ENCODE data around the gene BCL2L12.
A peak's percentile ranks its signal among the peaks of the same experiment; 100 is the strongest.

BCL2L12 gene

DNA sequence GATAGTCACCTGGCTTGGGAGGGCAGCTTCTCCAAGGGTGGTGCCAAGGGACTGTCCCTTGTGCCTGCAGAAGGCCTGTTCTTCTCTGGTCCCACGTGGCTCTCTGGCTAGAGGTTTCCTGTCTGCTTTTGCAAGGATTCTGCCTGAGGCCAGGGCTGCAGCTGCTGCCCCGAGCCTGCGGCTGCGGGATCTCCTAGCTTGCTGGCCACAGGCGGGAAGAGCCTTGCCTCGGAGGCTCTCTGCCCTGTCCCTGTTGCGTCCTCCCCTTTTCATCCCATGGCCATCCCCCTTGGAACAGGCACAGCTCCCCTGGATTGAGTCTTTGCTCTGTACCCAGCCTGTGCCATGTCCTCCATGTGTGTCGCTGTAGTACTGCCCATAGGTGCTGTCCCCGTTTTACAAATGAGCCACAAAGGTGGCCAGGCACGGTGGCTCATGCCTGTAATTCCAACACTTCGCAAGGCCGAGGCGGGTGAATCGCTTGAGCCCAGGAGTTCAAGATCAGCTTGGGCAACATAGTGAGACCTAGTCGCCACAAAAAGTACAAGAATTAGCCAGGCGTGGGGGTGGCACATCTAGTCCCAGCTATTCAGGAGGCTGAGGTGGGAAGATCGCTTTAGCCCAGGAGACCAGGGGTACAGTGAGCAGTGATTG lies 9.2 kb upstream of the BCL2L12 start:
- peaks cover 87% of the 10 kb centered on the region for H3K36me3 ChIP-seq (ENCODE audit: control insufficient read depth, insufficient read depth, low read length)
- WGBS, 2 experiments (ENCODE audit: insufficient coverage in 2 of 2), result 84 to 87% methylated on average over 17 of the region's 17 CpGs
- no peak overlapping the region for H3K4me3 ChIP-seq (ENCODE audit: extremely low read depth, insufficient read depth, low read length, poor library complexity, severe bottlenecking)
- H3K4me1 ChIP-seq (ENCODE audit: control insufficient read depth, insufficient read depth, low read length, poor library complexity, severe bottlenecking), result no peaks in the 10 kb centered on the region
- no peak overlapping the region for H3K27ac ChIP-seq (ENCODE audit: low read depth, low read length, severe bottlenecking)
- peaks cover 7% of the 10 kb centered on the region for H3K9me3 ChIP-seq (ENCODE audit: control insufficient read depth, low read length)

DNA sequence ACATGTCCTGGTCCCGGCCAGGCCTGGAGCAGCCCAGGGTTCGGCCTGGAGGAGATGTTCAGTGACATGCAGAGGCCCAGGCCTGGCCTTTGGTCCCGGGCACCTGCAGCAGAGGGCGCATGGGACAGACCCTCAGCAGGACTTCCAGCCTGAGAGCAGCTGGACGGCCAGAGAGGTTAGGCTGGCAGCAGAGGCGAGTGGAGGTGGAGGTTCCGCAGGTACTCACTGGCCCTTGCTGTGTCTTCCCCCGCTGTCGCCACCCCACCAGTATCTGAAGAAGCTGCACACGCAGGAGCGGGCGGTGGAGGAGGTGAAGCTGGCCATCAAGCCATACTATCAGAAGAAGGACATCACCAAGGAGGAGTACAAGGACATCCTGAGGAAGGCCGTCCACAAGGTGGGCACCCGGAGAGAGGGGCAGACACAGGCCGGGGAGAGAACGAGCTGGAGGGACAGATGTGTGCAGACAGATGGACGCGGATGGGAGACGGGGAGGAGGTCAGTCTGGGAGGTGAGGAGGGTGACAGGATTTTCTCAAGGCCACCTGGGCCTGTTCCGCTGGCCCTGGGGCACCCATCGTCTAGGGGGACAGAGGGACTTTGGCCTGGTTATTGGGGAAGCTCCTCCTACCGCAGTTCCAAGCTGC lies 8.1 kb upstream of the BCL2L12 start:
- H3K36me3 ChIP-seq (ENCODE audit: control insufficient read depth, insufficient read depth, low read length), result peaks cover 93% of the 10 kb centered on the region
- no peak overlapping the region for H3K27ac ChIP-seq (ENCODE audit: low read depth, low read length, severe bottlenecking)
- no peak overlapping the region for H3K4me3 ChIP-seq (ENCODE audit: extremely low read depth, insufficient read depth, low read length, poor library complexity, severe bottlenecking)
- H3K9me3 ChIP-seq (ENCODE audit: control insufficient read depth, low read length), result peaks cover 7% of the 10 kb centered on the region
- no peaks in the 10 kb centered on the region for H3K4me1 ChIP-seq (ENCODE audit: control insufficient read depth, insufficient read depth, low read length, poor library complexity, severe bottlenecking)
- 94 to 95% methylated on average over 15 to 19 of the region's 22 CpGs for WGBS, 2 experiments (ENCODE audit: insufficient coverage in 2 of 2)

DNA sequence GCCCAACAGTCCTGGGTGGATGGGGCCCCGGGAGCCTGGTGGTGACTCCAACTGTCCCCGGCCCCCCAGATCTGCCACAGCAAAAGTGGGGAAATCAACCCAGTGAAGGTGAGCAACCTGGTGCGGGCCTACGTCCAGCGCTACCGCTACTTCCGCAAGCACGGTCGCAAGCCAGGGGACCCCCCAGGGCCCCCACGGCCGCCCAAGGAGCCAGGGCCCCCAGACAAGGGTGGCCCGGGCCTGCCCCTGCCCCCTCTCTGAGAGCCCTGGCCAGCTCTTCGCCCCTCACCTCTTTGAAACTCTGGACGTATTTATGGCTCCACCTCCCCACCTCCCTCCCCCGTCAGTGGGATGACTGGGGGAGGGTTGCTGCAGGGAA lies 7.6 kb upstream of the BCL2L12 start:
- WGBS, 2 experiments (ENCODE audit: insufficient coverage in 2 of 2), result 97 to 98% methylated on average over 10 to 12 of the region's 15 CpGs
- Histone ChIP-seq H3K36me3 (ENCODE audit: control insufficient read depth, insufficient read depth, low read length) (peaks cover 94% of the 10 kb centered on the region), H3K4me3 (ENCODE audit: extremely low read depth, insufficient read depth, low read length, poor library complexity, severe bottlenecking) (no peak overlapping the region), H3K4me1 (ENCODE audit: control insufficient read depth, insufficient read depth, low read length, poor library complexity, severe bottlenecking) (no peaks in the 10 kb centered on the region), H3K27ac (ENCODE audit: low read depth, low read length, severe bottlenecking) (no peak overlapping the region), H3K9me3 (ENCODE audit: control insufficient read depth, low read length) (peaks cover 7% of the 10 kb centered on the region)

DNA sequence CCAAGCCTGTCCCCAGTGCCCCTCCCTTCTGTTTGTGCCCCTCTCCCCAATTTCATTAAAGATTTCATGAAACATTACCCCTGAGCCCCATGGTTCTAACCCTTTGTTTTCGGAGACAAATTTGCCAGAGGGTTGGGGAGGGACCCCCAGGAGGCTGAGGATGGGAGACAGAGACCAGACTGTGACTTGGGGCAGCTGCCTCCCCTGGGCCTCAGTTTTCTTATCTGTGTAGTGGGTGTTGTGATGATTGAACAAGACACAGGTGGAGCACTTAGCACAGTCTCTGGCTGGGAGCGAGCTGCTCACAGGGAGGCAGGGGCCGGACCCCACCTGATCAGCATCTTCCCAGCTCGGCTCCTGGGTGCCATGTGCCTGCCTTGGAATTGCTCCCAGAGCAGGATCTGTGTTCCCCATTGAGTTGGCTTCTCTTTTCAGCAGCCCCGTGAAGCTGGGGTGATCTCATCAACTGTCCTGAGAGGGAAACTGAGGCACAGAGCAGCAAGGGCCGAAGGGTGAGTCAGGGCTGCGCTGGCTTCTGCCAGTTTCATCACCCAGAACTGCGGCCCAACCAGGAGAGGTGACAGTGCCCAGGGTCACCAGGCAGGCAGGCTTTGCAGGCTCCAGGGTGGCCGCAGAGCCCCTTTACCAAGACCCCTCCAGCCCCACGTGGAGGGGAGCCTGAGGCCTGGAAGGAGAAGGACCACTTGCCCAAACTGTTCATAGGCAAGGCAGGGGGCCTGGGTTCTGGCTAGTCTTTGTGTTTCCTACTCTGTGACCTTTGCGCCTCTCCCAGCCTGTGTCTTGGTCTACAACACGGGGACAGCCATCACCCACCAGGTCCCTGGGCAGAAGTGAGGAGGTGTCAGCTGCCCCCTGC lies 6.9 kb upstream of the BCL2L12 start:
- Histone ChIP-seq H3K9me3 (ENCODE audit: control insufficient read depth, low read length) (peaks cover 7% of the 10 kb centered on the region), H3K27ac (ENCODE audit: low read depth, low read length, severe bottlenecking) (no peak overlapping the region), H3K36me3 (ENCODE audit: control insufficient read depth, insufficient read depth, low read length) (peaks cover 88% of the 10 kb centered on the region), H3K4me3 (ENCODE audit: extremely low read depth, insufficient read depth, low read length, poor library complexity, severe bottlenecking) (no peak overlapping the region), H3K4me1 (ENCODE audit: control insufficient read depth, insufficient read depth, low read length, poor library complexity, severe bottlenecking) (peaks cover under 1% of the 10 kb centered on the region)
- 96 to 97% methylated on average over 10 to 12 of the region's 12 CpGs for WGBS, 2 experiments (ENCODE audit: insufficient coverage in 2 of 2)

DNA sequence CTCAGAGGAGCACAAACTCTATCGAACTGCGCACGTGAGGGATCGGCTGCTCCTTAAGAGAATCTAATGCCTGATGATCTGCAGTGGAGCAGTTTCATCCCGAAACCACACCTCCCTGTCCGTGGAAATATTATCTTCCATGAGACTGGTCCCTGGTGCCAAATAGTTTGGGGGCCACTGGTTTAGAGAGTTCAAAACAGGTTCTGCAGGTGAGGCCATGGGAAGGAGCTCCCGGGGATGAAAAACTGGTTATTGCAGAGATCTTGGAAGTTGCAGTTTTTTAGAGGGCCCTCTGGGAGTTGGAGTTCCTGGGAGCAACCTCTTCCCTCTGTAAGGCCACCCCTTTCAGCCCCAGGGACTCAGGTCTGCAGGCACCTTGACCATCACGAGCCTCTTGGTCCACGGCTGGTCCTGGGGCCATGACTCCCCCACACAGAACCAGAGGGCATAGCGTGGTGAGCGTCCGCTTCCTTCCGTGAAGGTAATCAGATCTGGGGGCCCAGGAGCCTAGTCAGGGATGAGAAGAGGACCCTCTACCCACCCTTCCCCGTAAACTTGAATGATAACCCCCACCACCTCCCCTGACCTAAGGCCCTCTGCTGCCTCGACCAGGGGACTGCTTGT lies 5.3 kb upstream of the BCL2L12 start:
- no peak overlapping the region for H3K27ac ChIP-seq (ENCODE audit: low read depth, low read length, severe bottlenecking)
- H3K4me3 ChIP-seq (ENCODE audit: extremely low read depth, insufficient read depth, low read length, poor library complexity, severe bottlenecking), result no peak overlapping the region
- peaks cover 7% of the 10 kb centered on the region for H3K9me3 ChIP-seq (ENCODE audit: control insufficient read depth, low read length)
- peaks cover 72% of the 10 kb centered on the region for H3K36me3 ChIP-seq (ENCODE audit: control insufficient read depth, insufficient read depth, low read length)
- WGBS, 2 experiments (ENCODE audit: insufficient coverage in 2 of 2), result 98 to 99% methylated on average over 10 of the region's 15 CpGs
- H3K4me1 ChIP-seq (ENCODE audit: control insufficient read depth, insufficient read depth, low read length, poor library complexity, severe bottlenecking), result peaks cover 5% of the 10 kb centered on the region

DNA sequence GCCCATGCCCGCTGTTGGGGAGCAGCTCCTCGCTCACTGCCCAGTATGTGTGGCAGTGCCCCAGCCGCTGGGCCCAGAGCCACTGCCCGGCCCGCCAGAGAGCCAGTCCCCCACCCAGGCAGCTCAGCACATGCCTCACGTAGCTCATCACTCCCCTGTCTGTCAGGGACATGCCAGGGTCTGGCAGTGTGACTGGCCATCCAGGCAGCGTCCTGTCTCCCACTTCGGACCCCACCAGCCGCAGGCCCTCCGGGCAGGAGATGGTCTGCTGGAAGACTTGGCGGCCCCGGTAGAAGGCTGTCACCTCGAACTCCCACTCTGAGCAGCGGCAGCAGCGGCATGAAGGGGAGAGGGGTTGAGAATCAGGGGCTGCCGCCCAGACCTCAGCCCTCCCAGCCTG lies 3.7 kb upstream of the BCL2L12 start:
- Histone ChIP-seq H3K4me3 (ENCODE audit: extremely low read depth, insufficient read depth, low read length, poor library complexity, severe bottlenecking) (no peak overlapping the region), H3K27ac (ENCODE audit: low read depth, low read length, severe bottlenecking) (no peak overlapping the region), H3K9me3 (ENCODE audit: control insufficient read depth, low read length) (peaks cover 7% of the 10 kb centered on the region), H3K36me3 (ENCODE audit: control insufficient read depth, insufficient read depth, low read length) (peaks cover 58% of the 10 kb centered on the region), H3K4me1 (ENCODE audit: control insufficient read depth, insufficient read depth, low read length, poor library complexity, severe bottlenecking) (peaks cover 14% of the 10 kb centered on the region)
- 96 to 99% methylated on average over 14 of the region's 16 CpGs for WGBS, 2 experiments (ENCODE audit: insufficient coverage in 2 of 2)

DNA sequence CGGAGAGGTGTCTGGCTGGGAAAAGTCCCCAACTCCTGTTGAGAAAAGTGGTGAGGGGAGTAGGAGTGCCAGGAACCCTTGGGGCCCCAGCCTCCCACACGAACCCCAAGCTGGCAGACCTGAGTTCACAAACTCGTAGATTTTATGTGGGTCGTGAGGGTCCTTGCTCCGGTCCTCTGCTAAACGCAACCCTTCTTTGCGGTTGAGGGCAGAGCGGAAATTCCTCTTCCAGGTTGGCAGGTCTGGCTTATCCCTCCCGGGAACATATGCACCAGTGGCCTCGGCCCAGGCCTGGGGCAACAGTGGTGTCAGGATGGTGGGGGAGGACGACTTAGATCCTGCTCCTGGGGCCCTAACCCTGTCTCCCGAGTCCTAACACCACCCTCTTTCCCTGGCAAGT lies 2.5 kb upstream of the BCL2L12 start:
- Histone ChIP-seq H3K9me3 (ENCODE audit: control insufficient read depth, low read length) (peaks cover 7% of the 10 kb centered on the region), H3K4me3 (ENCODE audit: extremely low read depth, insufficient read depth, low read length, poor library complexity, severe bottlenecking) (no peak overlapping the region), H3K4me1 (ENCODE audit: control insufficient read depth, insufficient read depth, low read length, poor library complexity, severe bottlenecking) (peaks cover 17% of the 10 kb centered on the region), H3K27ac (ENCODE audit: low read depth, low read length, severe bottlenecking) (no peak overlapping the region), H3K36me3 (ENCODE audit: control insufficient read depth, insufficient read depth, low read length) (peaks cover 57% of the 10 kb centered on the region)
- 94 to 98% methylated on average over 9 to 10 of the region's 12 CpGs for WGBS, 2 experiments (ENCODE audit: insufficient coverage in 2 of 2)

DNA sequence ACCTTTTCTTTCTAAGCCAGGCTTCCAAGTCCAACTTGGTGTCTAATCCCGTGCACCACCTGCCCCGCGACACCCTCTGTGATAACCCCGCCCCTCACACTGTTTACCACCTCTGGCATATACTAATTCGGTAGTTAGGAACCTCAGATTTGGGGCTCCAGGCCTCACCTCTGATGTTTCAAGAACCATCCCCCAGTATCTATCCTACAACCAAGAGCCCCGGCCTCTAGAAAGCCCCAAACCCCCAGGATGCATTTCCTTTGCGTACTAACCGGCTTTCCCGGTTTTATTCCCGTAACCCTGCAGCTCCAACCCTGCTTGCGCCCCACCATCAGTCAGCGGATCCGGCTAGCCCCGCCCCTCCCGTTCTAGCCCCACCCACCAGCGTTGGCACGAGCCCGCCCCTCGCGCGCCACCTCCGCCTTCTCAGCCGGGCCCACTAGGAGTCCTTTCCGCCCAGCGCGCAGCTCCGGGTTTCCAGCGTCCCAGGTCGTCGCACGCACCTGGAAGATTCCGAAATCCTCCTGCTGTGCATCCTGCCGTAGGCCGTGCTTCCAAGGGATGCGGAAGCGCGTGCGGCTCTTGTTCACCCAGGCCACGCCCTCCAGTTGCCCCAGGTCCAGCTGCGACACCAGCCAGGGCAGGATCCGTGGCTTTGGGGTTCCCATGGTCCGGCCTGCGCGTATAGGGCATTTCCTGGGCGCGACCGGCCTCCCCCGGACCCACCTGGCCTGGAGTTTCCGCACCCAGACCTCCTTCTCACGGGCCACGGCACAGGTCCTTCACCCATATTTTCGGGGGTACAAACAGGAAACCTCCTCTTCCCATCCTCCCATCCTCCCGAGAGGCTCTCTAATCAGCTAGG lies 1.3 kb upstream of the BCL2L12 start:
- peaks cover 17% of the 10 kb centered on the region for H3K4me1 ChIP-seq (ENCODE audit: control insufficient read depth, insufficient read depth, low read length, poor library complexity, severe bottlenecking)
- peak overlapping the region; percentile 81 for H3K4me3 ChIP-seq (ENCODE audit: extremely low read depth, insufficient read depth, low read length, poor library complexity, severe bottlenecking)
- H3K9me3 ChIP-seq (ENCODE audit: control insufficient read depth, low read length), result peaks cover 4% of the 10 kb centered on the region
- H3K36me3 ChIP-seq (ENCODE audit: control insufficient read depth, insufficient read depth, low read length), result peaks cover 56% of the 10 kb centered on the region
- H3K27ac ChIP-seq (ENCODE audit: low read depth, low read length, severe bottlenecking), result peak overlapping the region; percentile 77
- WGBS, 2 experiments (ENCODE audit: insufficient coverage in 2 of 2), result 1 to 2% methylated on average over 43 to 53 of the region's 53 CpGs

DNA sequence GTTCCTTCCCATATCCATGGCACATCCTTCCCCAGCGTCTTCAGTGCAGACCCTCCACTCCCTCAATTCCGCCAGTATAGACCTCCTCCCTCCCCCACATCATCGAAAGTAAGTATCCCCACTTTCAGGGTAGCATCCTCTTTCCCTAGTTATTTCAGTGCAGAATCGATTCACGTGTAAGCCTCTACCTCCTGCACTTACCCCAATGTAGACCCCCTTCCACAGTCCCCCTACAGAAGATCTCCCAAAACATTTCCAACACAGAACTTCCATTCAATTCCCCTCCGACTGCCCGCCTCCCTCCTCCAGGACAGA lies 740 bp upstream of the BCL2L12 start:
- H3K36me3 ChIP-seq (ENCODE audit: control insufficient read depth, insufficient read depth, low read length), result peaks cover 56% of the 10 kb centered on the region
- H3K27ac ChIP-seq (ENCODE audit: low read depth, low read length, severe bottlenecking), result peak overlapping the region; percentile 77
- peaks cover 3% of the 10 kb centered on the region for H3K9me3 ChIP-seq (ENCODE audit: control insufficient read depth, low read length)
- WGBS, 2 experiments (ENCODE audit: insufficient coverage in 2 of 2), result 0% methylated on average over 6 to 7 of the region's 7 CpGs
- H3K4me1 ChIP-seq (ENCODE audit: control insufficient read depth, insufficient read depth, low read length, poor library complexity, severe bottlenecking), result peaks cover 17% of the 10 kb centered on the region
- peak overlapping the region; percentile 81 for H3K4me3 ChIP-seq (ENCODE audit: extremely low read depth, insufficient read depth, low read length, poor library complexity, severe bottlenecking)

DNA sequence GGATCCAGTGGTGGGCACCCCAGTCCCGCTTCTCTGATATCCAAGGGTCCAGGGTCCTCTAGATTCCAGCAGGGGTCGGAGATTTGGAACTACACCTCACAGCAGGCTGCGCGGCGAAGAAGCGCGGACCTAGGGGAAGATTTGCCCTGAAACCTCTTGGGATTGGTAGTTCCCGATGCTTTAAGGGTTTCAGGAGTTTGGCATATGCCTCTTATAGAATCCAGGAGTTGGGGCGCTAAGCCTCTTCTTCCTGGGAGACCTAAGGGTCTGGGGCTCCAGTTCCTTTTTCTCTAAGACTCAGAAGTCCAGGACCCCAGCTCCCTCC lies 349 bp downstream of the BCL2L12 start:
- Histone ChIP-seq H3K9me3 (ENCODE audit: control insufficient read depth, low read length) (no peaks in the 10 kb centered on the region), H3K4me3 (ENCODE audit: extremely low read depth, insufficient read depth, low read length, poor library complexity, severe bottlenecking) (peak overlapping the region; percentile 81), H3K36me3 (ENCODE audit: control insufficient read depth, insufficient read depth, low read length) (peaks cover 56% of the 10 kb centered on the region), H3K4me1 (ENCODE audit: control insufficient read depth, insufficient read depth, low read length, poor library complexity, severe bottlenecking) (peaks cover 17% of the 10 kb centered on the region), H3K27ac (ENCODE audit: low read depth, low read length, severe bottlenecking) (peak overlapping the region; percentile 45)
- 0 to 1% methylated on average over 7 to 9 of the region's 9 CpGs for WGBS, 2 experiments (ENCODE audit: insufficient coverage in 2 of 2)

Data from mesodermal cell (in vitro differentiated cells).